ENCODE results near the gene TMX2.
A peak's percentile ranks its signal among the peaks of the same experiment; 100 is the strongest.
"Not testable (repeated sequence)": the region's sequence is repeated elsewhere in the genome, so short reads cannot be mapped to it uniquely, and the experiment has no call there.

The TMX2 gene

DNA sequence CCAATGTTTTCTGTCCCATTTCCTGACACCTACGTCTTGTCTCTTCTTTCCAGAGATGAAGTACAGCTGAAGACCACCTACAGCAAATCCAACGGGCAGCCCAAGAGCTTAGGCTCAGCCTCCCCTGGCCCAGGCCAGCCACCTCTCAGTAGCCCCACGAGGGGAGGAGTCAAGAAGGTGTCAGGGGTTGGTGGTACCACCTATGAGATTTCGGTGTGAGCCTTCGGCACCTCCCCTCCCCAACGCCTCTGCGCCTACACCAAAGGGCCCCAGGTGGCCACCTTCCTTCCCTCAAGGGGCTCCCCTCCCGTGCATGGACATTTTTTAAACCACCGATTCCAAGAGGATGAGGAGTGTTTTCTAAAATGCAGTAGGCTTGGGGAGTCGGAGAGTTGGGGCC lies 12.6 kb upstream of the TMX2 start:
- TF ChIP-seq, protein P1, sequence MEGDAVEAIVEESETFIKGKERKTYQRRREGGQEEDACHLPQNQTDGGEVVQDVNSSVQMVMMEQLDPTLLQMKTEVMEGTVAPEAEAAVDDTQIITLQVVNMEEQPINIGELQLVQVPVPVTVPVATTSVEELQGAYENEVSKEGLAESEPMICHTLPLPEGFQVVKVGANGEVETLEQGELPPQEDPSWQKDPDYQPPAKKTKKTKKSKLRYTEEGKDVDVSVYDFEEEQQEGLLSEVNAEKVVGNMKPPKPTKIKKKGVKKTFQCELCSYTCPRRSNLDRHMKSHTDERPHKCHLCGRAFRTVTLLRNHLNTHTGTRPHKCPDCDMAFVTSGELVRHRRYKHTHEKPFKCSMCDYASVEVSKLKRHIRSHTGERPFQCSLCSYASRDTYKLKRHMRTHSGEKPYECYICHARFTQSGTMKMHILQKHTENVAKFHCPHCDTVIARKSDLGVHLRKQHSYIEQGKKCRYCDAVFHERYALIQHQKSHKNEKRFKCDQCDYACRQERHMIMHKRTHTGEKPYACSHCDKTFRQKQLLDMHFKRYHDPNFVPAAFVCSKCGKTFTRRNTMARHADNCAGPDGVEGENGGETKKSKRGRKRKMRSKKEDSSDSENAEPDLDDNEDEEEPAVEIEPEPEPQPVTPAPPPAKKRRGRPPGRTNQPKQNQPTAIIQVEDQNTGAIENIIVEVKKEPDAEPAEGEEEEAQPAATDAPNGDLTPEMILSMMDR (IDR thresholded peaks at IDR 0.05; ENCODE audit: low read depth, low read length) = no peak
- no peak overlapping the region for H3K4me3 ChIP-seq (ENCODE audit: low read depth, low read length)
- DNase-seq (ENCODE audit: low read depth, low spot score) = no peak
- in situ Hi-C loops (cut with HindIII; ENCODE audit: low sequenced_read_pairs) = no loop called here

DNA sequence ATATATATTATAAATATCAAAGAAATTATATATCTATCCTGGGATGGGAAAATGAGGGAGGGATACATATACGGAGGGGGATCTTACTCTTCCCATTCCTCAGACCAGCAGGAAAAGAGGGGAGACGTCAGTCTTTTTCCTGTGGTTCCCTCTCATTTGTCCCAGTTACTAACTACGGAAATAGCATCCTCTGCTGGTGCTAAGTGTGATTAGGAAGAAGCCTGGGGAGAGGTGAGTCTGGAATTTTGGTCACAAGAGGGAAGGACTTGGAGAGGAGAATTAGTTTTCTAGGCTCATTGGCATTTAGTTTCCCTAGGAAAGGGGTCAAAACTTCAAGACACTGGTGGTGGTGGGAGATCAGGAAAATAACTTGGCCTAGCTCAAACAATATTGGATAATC lies 12.0 kb upstream of the TMX2 start:
- DNase-seq (ENCODE audit: low read depth, low spot score) = no peak
- in situ Hi-C loops (cut with HindIII; ENCODE audit: low sequenced_read_pairs) = no loop called here
- TF ChIP-seq, protein P1 (IDR thresholded peaks at IDR 0.05; ENCODE audit: low read depth, low read length) = no peak

DNA sequence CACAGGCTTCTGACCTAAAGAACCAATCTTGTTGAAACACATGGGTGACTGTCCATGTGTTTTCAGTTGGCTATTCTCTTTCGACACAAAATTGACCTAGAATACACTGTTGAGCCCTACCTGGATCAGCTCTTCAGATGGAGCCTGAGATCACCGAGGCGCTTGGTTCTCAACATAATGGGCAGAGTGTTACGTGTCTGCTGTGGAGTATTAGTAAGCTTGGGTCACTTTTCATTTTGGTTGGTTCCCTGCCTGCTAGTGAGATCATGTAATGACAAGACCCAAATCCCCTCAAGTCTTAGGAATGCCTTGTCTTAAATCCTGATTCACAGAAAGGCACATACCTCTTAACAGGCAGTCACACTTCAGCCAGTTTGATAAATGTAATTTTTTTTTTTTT lies 9.1 kb upstream of the TMX2 start:
- TF ChIP-seq, protein P1 (IDR thresholded peaks at IDR 0.05; ENCODE audit: low read depth, low read length) = no peak
- in situ Hi-C loops (cut with HindIII; ENCODE audit: low sequenced_read_pairs) = no loop called here
- H3K4me3 ChIP-seq (ENCODE audit: low read depth, low read length) = no peak overlapping the region
- no peak for DNase-seq (ENCODE audit: low read depth, low spot score)

More for the DNA sequence above, 12.0 kb upstream of the TMX2 start:
- H3K4me3 ChIP-seq (ENCODE audit: low read depth, low read length) = no peak overlapping the region

DNA sequence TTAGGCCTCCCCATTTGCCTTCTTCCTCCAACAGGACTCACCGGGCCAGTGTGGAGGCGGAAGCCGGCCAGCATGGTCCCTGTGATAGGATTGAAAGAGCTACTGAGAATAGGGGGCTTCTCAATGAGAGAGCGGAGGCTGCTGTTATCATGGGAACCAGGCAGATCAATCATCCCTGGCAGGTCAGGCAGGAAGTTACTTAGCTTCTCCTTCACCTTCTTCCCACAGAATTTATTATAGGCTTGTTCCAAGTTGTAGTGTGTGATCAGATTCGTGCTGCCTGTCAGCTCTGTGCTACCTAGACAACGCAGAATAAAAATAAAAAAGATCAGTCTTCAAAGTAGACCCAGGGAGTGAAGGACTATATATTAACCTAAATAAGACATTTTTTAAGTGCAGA lies 7.5 kb upstream of the TMX2 start:
- in situ Hi-C loops (cut with HindIII; ENCODE audit: low sequenced_read_pairs) = no loop called here
- TF ChIP-seq, protein P1 (IDR thresholded peaks at IDR 0.05; ENCODE audit: low read depth, low read length) = no peak
- DNase-seq (ENCODE audit: low read depth, low spot score) = no peak
- H3K4me3 ChIP-seq (ENCODE audit: low read depth, low read length) = no peak overlapping the region

DNA sequence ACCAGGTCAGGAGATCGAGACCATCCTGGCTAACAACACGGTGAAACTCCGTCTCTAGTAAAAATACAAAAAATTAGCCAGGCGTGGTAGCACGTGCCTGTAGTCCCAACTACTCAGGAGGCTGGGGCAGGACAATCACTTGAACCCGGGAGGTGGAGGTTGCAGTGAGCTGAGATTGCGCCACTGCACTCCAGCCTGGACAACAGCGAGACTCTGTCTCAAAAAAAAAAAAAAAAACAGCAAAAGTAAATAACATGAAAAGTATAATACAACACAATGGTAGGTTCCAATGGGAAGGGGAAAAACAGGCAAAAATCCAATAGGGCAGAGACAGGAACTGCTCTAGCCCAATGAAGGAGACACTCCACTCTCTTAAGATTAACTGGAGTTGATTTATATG lies 7.0 kb upstream of the TMX2 start:
- DNase-seq (ENCODE audit: low read depth, low spot score); H3K4me3 ChIP-seq (ENCODE audit: low read depth, low read length); in situ Hi-C loops (cut with HindIII; ENCODE audit: low sequenced_read_pairs): not testable (repeated sequence)

DNA sequence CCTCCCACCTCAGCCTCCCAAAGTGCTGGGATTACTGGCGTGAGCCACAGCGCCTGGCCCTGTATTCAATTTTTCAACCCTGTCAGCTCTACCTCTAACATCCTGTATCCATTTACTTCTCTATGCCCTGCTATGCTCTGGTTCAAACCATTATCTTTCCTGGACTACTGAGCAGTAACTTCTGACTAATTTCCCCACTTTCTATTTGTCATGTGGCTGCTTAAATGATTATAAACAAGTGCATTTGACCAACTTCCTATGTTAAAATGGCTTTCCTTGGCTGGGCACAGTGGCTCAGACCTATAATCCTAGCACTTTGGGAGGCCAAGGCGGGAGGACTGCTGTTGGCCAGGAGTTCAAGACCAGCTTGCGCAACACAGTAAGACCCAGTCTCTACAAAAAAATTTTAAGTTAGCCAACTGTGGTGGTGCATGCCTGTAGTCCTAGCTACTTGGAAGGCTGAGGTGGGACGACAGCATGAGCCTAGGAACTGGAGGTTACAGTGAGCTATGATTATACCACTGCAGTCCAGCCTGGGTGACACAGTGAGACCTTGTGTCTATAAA lies 2.5 kb upstream of the TMX2 start:
- no peak for DNase-seq (ENCODE audit: low read depth, low spot score)
- TF ChIP-seq, protein P1 (IDR thresholded peaks at IDR 0.05; ENCODE audit: low read depth, low read length) = no peak
- no peak overlapping the region for H3K4me3 ChIP-seq (ENCODE audit: low read depth, low read length)
- in situ Hi-C loops (cut with HindIII; ENCODE audit: low sequenced_read_pairs) = no loop called here

DNA sequence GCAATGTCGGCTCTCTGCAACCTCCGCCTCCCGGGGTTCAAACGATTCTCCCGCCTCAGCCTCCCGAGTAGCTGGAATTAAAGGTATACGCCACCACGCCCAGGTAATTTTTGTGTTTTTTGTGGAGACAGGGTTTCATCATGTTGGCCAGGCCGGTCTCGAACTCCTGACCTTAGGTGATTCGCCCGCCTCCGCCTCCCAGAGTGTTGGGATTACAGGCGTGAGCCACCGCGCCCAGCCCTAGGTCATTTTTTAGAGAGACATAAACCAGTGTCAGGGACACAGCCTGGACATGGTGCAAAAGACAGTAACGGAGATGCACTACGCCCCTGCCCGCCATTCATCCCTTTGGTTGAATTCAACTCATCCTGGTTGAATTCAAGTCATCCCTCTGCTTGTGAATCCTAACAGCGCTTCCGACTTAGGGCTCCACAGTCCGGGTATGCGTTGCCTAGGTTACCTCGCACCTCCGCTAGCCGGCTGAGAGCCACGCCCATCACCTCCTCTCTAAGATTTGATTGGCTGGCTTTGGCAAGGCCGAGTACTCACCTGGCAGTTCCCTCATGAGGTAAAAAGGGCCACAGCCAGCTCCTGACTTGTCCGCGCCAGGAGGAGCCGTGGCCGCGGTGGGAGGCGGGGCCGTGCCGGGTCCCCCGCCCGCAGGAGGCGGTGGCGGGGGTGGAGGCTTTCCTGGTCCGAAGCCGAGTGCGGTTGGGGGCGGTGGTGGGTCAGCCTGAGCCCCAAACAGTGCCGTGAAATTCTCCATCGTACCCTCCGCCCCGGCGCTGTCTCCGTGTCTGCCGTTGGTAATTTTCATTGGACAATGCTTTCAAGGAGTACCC lies 758 bp upstream of the TMX2 start, which contains the start of gene MED19:
TSS of gene MED19 (minus strand) at position 802 of the 842 bp plus-strand sequence. CDS start at position 766, 36 bp downstream.
- in situ Hi-C loops (cut with HindIII; ENCODE audit: low sequenced_read_pairs) = no loop called here
- TF ChIP-seq, protein P1 (IDR thresholded peaks at IDR 0.05; ENCODE audit: low read depth, low read length) = no peak
- DNase-seq (ENCODE audit: low read depth, low spot score) = peak; percentile 76
- H3K4me3 ChIP-seq (ENCODE audit: low read depth, low read length) = peak within 1 kb of the TSS; percentile 96

Measured in astrocyte of the spinal cord (primary cell).